GM12872 (cell line): ENCODE data around the gene NDUFB11.

Experiments used
- TF ChIP-seq, protein P1 (sequence below): IDR thresholded peaks from 3 replicates; pipeline ENCODE4 v1.5.1; 2011; ENCODE audit warnings: low read depth, mild to moderate bottlenecking, low read length, moderate library complexity; ENCODE audit not compliant: insufficient read depth

Gene NDUFB11

DNA sequence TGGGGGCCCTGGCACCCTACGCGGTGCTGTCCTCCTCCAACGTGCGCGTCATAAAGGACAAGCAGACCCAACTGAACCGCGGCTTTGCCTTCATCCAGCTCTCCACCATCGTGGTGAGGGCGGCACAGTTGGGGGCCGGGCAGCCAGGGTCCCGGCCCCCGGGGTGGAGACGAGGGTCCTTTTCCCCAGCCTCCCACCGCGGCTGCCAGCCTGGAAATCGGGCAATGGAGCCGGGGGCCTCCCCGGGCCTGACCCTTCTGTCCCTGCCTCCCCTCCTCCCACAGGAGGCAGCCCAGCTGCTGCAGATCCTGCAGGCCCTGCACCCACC is 35.4 kb upstream of the NDUFB11 start:
- TF ChIP-seq, protein P1, sequence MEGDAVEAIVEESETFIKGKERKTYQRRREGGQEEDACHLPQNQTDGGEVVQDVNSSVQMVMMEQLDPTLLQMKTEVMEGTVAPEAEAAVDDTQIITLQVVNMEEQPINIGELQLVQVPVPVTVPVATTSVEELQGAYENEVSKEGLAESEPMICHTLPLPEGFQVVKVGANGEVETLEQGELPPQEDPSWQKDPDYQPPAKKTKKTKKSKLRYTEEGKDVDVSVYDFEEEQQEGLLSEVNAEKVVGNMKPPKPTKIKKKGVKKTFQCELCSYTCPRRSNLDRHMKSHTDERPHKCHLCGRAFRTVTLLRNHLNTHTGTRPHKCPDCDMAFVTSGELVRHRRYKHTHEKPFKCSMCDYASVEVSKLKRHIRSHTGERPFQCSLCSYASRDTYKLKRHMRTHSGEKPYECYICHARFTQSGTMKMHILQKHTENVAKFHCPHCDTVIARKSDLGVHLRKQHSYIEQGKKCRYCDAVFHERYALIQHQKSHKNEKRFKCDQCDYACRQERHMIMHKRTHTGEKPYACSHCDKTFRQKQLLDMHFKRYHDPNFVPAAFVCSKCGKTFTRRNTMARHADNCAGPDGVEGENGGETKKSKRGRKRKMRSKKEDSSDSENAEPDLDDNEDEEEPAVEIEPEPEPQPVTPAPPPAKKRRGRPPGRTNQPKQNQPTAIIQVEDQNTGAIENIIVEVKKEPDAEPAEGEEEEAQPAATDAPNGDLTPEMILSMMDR: no peak

DNA sequence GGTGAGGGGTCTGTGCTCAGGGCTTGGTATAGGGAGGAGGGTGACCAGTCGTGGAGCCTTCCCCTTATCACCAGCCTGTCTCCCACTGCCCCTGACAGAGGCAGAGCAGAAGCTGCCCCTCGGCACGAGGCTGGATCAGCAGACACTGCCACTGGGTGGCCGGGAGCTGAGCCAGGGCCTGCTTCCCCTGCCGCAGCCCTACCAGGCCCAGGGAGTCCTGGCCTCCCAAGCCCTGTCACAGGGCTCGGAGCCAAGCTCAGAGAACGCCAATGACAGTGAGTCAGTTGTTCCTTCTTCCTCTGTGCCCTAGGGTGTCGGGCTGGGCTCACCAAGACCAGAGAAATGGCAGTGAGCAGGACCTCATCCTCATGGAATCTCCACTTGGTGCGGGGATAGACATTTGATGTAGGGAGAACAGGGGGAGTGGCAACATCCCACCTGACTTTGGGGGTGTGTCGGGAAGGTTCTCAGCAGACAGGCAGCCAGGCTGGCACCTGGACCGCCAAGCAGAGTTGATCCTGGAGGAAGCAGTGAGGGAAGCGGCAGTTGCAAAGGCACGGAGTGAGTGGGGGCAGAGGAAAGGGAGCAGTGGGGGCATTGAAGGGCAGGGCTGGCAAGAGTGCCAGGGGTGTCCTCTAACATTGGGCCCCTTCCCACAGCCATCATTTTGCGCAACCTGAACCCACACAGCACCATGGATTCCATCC is 34.9 kb upstream of the NDUFB11 start:
- TF ChIP-seq, protein P1: no peak

DNA sequence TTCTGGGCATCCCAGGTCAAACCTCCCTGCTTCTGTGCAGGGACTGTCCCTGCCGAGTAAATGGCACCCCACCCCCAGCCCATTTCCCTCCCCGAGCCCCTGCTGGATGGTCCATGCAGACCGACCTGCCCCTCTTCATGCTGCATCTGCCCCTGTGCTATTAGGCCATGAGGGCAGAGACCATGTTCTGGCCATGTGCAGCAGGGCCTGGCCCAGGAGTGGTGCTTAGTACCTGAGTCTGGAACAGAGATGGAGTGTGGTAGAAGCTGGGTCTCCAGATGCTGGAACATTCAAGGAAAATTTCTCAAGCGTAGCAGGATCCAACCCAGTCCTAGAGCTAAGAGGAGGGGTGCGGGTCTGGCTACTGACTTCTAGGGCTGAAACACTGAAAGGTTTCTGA is 33.8 kb upstream of the NDUFB11 start:
- TF ChIP-seq, protein P1: no peak

DNA sequence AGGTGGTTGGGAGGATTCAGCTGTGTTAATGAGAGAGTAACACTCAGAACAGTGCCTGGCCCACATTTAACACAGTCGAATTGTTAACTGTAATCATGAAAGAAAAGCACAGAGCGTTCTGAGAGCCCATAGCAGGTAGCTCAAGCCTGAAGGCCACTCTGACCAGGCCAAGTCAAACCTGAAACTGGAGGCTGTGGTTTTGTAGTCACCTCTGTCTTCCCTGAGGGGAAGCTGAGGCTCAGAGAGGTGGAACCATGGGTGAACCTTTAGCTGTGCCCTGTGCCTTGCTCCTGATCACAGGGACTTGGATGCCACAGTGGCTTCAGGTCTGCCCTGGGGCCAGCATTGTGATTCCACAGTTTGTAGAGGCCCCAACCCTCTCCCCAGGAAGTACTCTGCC is 32.6 kb upstream of the NDUFB11 start:
- TF ChIP-seq, protein P1: no peak

DNA sequence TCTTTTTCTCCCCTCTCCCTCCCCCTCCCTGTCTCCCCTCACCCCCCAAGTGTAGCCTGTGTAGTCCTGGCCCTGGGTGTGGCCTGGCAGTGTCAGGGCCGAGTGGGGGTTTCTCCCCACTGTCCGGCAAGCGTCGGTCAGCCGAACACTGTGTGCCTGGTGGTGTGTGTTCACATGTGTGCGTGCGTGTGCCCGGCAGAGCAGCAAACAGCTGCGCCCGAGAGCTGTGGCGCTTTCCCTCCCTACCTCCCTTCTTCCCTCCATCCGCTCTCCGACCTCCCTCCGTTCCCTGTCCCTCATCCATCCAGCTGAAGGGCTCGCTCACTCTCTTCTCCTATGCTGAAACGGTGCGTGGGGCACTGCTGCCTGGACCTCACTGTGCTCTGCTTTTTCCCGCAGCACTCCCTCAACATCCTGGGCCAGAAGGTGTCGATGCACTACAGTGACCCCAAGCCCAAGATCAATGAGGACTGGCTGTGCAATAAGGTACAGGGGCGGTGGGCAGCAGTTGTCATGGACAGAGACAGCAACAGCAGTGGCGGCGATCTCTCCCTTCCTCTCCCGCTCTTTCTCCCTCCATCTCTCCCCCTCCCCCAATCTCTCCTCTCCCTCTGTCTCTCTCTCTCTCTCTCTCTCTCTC is 31.7 kb upstream of the NDUFB11 start:
- TF ChIP-seq, protein P1: no peak

DNA sequence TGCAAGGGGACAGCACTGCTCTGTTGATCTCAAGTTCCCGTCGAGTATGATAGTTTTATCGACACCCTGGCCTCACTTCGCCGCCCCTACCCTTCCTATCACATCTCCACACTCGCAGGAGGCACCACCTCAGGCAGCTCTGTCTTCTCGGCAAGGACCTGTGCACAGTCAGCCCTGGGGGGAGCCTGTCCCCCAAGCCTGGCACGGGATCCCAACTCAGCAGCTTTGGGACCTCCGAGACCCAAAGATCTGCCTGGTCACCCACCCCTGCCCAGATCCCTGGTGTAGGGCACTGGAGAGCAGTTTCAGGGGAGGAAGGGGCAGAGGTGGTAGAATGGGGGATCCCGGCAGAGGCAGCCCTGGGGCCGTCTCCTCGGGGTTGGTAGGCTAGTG is 31.1 kb upstream of the NDUFB11 start:
- TF ChIP-seq, protein P1: no peak

DNA sequence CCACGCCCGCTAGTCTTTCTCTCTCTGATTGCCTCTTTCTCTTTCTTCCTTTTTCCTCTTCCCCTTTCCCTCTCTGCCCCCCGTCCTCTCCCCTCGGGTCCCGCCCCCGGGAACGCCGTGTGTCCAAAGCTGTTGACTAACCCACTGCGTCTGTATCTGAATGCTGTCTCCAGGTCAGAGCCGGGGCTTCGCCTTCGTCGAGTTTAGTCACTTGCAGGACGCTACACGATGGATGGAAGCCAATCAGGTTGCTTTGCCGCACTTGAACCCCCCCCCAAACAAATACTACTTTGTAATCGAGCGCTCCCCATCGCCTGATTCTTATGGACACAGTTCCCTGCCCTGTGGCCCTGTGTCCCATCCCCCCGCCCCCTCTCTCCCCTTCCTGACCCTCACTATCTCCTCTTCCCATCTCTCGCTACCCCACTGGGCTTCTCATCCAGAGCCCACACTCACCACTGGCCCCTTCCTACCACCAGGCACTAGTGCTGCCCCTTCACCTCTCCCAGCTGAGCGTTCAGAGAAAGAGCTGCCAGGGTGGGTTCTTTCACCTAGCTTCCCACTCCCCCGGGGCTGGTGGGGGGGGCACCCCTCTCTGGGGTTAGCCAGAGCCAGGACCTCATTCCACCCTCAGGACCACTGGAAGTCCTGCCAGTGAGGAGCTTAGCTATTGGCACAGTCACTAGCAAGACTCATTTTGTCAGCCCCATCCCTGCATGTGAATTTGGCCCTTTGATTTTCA is 30.5 kb upstream of the NDUFB11 start:
- TF ChIP-seq, protein P1: no peak
